HEK293 (cell line): Measurements from ENCODE around the gene CENPO.

ENCODE experiments used
- CTCF ChIA-PET: fragments of 350-600 bp; formaldehyde crosslinking; extraction: SDS; loops from one replicate; lab custom pipeline; 2021; ENCODE audit warnings: antibody characterized with exemption; lab: Yijun Ruan, JAX
- POLR2A ChIA-PET: fragments of 300-600 bp; formaldehyde crosslinking; extraction: SDS; loops from one replicate; lab custom pipeline; 2020; ENCODE audit warnings: antibody characterized with exemption, inconsistent platforms; lab: Yijun Ruan, JAX
- H3K27ac ChIP-seq: fragments of 200-500 bp; sonication (Bioruptor generic); 2 replicates; pipeline ENCODE4 v1.5.1; 2014; ENCODE audit warnings: low read depth, low read length, control low read depth, inconsistent platforms; ENCODE audit errors: extremely low read depth
- H3K36me3 ChIP-seq, 2 experiments: fragments of 200-500 bp in 1 of 2; sonication (Bioruptor generic) in 1 of 2; 1 replicate in 1 of 2; 2 replicates in 1 of 2; pipeline ENCODE4 v1.5.1; 2014 to 2017; ENCODE audit warnings: inconsistent platforms in 2 of 2, low read length in 2 of 2; ENCODE audit not compliant: control insufficient read depth in 2 of 2, insufficient read depth in 1 of 2
- H3K4me1 ChIP-seq: fragments of 200-500 bp; sonication (Bioruptor generic); 2 replicates; pipeline ENCODE4 v1.5.1; 2014; ENCODE audit warnings: mild to moderate bottlenecking, low read length, inconsistent platforms; ENCODE audit not compliant: control insufficient read depth, insufficient read depth
- H3K4me3 ChIP-seq: 2 replicates; pipeline ENCODE4 v1.5.1; 2011; ENCODE audit warnings: low read depth, mild to moderate bottlenecking, control low read depth, low read length, moderate library complexity
- H3K9me3 ChIP-seq: fragments of 200-500 bp; sonication (Bioruptor generic); 2 replicates; pipeline ENCODE4 v1.5.1; 2014; ENCODE audit warnings: low read depth, low read length, inconsistent platforms; ENCODE audit not compliant: control insufficient read depth, insufficient read depth
- PBX3 ChIP-seq: sonication (generic); formaldehyde crosslinking; IDR thresholded peaks from 2 replicates; pipeline ENCODE4 v1.8.1; 2022; ENCODE audit warnings: mild to moderate bottlenecking, moderate library complexity, missing genetic modification reagents
- ZNF114 ChIP-seq: fragments of 450-650 bp; formaldehyde crosslinking; IDR thresholded peaks from 2 replicates; pipeline ENCODE4 v1.5.0; 2017; ENCODE audit warnings: missing biosample characterization, missing genetic modification characterization
- ZNF121 ChIP-seq: fragments of 450-650 bp; formaldehyde crosslinking; IDR thresholded peaks from 2 replicates; pipeline ENCODE4 v1.5.1; 2016; ENCODE audit warnings: missing biosample characterization, missing genetic modification characterization
- ZNF146 ChIP-seq: fragments of 450-650 bp; formaldehyde crosslinking; IDR thresholded peaks from 2 replicates; pipeline ENCODE4 v1.5.1; 2016; ENCODE audit warnings: missing biosample characterization, missing genetic modification characterization
- ZNF155 ChIP-seq: fragments of 450-650 bp; formaldehyde crosslinking; IDR thresholded peaks from 2 replicates; pipeline ENCODE4 v1.5.1; 2016; ENCODE audit warnings: missing biosample characterization, missing genetic modification characterization
- ZNF16 ChIP-seq: fragments of 450-650 bp; formaldehyde crosslinking; IDR thresholded peaks from 2 replicates; pipeline ENCODE4 v1.5.1; 2016; ENCODE audit warnings: low read depth, missing biosample characterization, missing genetic modification characterization
- ZNF366 ChIP-seq: fragments of 450-650 bp; formaldehyde crosslinking; conservative IDR thresholded peaks from 2 replicates; pipeline ENCODE4 v1.5.1; 2016; ENCODE audit warnings: missing biosample characterization, missing genetic modification characterization
- ZNF391 ChIP-seq: fragments of 450-650 bp; formaldehyde crosslinking; IDR thresholded peaks from 2 replicates; pipeline ENCODE4 v1.5.1; 2016; ENCODE audit warnings: low read depth, missing biosample characterization, missing genetic modification characterization, borderline replicate concordance
- ZNF394 ChIP-seq: fragments of 450-650 bp; formaldehyde crosslinking; IDR thresholded peaks from 2 replicates; pipeline ENCODE4 v1.5.1; 2016; ENCODE audit warnings: missing biosample characterization, missing genetic modification characterization, mild to moderate bottlenecking, moderate library complexity, borderline replicate concordance
- ZNF670 ChIP-seq: fragments of 450-650 bp; formaldehyde crosslinking; IDR thresholded peaks from 2 replicates; pipeline ENCODE4 v1.5.1; 2016; ENCODE audit warnings: missing biosample characterization, missing genetic modification characterization, low read depth
- TF ChIP-seq, protein P1 (sequence below): fragments of 450-650 bp; formaldehyde crosslinking; IDR thresholded peaks from 2 replicates; pipeline ENCODE4 v1.5.1; 2016; ENCODE audit warnings: missing biosample characterization, missing genetic modification characterization
- TF ChIP-seq, protein P2 (sequence below): fragments of 450-650 bp; formaldehyde crosslinking; IDR thresholded peaks from 2 replicates; pipeline ENCODE4 v1.5.1; 2016; ENCODE audit warnings: missing biosample characterization, missing genetic modification characterization
- TF ChIP-seq, protein P3 (sequence below): fragments of 450-650 bp; formaldehyde crosslinking; IDR thresholded peaks from 2 replicates; pipeline ENCODE4 v1.5.0; 2017; ENCODE audit warnings: missing biosample characterization, missing genetic modification characterization, borderline replicate concordance

The CENPO gene

DNA sequence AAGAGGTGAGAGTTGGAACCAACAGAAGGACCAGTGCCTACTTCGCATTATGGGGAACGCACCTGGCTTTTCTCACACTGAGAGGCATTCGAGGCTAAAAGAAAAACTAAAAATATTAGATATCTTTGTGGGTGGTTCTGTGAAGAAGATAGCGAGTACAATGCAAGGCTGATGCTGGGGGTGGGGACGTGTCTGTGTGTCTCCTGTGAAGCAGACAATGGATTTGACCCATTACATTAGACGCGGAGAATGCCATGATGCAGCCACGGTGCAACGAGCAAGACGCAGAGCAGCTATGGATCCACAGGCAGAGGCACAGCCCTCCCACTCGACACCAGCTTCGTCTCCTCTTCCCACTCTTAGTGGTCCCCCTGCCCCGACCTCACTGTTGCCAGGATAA is 65.8 kb downstream of the CENPO start:
- ChIA-PET CTCF (no interaction called here), POLR2A (interaction anchor here (0.5 kb wide), 1 partner anchor 93 kb away, joined by 6 read pairs; no protein-coding TSS in a partner anchor)
- Histone ChIP-seq H3K27ac (no peak overlapping the region), H3K36me3 (peaks cover 0 to 18% of the 10 kb centered on the region in 2 experiments; a peak in 2 of 3 replicates), H3K4me1 (no peaks in the 10 kb centered on the region; the same call in 1 of the 2 replicates), H3K9me3 (no peaks in the 10 kb centered on the region), H3K4me3 (no peak overlapping the region)
- TF ChIP-seq, protein P1, sequence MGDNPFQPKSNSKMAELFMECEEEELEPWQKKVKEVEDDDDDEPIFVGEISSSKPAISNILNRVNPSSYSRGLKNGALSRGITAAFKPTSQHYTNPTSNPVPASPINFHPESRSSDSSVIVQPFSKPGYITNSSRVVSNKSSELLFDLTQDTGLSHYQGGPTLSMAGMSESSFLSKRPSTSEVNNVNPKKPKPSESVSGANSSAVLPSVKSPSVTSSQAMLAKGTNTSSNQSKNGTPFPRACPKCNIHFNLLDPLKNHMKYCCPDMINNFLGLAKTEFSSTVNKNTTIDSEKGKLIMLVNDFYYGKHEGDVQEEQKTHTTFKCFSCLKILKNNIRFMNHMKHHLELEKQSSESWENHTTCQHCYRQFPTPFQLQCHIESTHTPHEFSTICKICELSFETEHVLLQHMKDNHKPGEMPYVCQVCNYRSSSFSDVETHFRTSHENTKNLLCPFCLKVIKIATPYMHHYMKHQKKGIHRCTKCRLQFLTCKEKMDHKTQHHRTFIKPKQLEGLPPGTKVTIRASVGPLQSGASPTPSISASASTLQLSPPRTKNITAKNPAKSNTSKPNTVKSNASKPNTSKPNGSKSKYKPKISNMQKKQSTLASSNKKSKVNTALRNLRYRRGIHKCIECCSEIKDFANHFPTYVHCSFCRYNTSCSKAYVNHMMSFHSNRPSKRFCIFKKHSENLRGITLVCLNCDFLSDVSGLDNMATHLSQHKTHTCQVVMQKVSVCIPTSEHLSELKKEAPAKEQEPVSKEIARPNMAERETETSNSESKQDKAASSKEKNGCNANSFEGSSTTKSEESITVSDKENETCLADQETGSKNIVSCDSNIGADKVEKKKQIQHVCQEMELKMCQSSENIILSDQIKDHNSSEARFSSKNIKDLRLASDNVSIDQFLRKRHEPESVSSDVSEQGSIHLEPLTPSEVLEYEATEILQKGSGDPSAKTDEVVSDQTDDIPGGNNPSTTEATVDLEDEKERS (tag by site-specific recombination) = no peak
- TF ChIP-seq ZNF114 = no peak

DNA sequence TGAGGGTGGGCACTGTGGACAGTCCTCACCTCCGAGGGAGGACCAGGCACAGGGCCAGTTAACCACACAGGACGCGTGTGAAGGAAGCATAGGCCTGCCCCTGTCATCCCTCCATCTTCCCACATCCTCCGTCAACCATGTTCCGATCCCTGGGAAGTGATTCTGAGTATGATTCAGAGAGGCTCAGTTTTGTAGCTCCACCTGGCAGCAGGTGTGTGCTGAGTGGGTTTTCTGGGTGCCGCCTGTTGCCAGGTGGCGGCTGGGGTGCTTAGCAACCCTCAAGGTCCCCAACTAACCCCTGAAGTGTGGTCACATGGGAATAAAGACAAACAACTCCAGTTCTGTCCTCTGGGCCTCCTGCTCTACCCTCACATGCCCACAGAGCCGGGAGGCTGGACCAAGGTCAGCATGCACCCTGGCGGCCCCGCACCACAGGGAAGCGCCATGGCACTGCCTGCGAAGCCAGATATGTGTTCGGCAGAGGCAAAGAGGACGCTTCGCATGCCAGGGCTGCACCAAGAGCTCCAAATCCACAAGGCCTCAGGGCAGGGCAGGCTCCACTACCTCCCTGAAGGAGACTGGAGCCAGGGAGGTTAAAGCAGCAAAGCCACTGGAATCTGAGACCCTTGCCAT is 66.9 kb downstream of the CENPO start:
- peaks cover 0 to 16% of the 10 kb centered on the region in 2 experiments; a peak in 2 of 3 replicates for H3K36me3 ChIP-seq
- CTCF ChIA-PET = no interaction called here
- TF ChIP-seq, protein P2, sequence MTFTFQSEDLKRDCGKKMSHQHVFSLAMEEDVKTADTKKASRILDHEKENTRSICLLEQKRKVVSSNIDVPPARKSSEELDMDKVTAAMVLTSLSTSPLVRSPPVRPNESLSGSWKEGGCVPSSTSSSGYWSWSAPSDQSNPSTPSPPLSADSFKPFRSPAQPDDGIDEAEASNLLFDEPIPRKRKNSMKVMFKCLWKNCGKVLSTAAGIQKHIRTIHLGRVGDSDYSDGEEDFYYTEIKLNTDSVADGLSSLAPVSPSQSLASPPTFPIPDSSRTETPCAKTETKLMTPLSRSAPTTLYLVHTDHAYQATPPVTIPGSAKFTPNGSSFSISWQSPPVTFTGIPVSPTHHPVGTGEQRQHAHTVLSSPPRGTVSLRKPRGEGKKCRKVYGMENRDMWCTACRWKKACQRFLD (tag by site-specific recombination) = no peak
- TF ChIP-seq ZNF391 (tag by site-specific recombination) = no peak
- TF ChIP-seq, protein P3, sequence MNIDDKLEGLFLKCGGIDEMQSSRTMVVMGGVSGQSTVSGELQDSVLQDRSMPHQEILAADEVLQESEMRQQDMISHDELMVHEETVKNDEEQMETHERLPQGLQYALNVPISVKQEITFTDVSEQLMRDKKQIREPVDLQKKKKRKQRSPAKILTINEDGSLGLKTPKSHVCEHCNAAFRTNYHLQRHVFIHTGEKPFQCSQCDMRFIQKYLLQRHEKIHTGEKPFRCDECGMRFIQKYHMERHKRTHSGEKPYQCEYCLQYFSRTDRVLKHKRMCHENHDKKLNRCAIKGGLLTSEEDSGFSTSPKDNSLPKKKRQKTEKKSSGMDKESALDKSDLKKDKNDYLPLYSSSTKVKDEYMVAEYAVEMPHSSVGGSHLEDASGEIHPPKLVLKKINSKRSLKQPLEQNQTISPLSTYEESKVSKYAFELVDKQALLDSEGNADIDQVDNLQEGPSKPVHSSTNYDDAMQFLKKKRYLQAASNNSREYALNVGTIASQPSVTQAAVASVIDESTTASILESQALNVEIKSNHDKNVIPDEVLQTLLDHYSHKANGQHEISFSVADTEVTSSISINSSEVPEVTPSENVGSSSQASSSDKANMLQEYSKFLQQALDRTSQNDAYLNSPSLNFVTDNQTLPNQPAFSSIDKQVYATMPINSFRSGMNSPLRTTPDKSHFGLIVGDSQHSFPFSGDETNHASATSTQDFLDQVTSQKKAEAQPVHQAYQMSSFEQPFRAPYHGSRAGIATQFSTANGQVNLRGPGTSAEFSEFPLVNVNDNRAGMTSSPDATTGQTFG (tag by site-specific recombination) = no peak
- TF ChIP-seq ZNF670 (tag by site-specific recombination) = no peak
- TF ChIP-seq ZNF146 (tag by site-specific recombination) = no peak
- TF ChIP-seq, all 188 proteins: peak for 0
- H3K9me3 ChIP-seq = no peaks in the 10 kb centered on the region
- POLR2A ChIA-PET = no interaction called here
- H3K27ac ChIP-seq = no peak overlapping the region
- no peak overlapping the region for H3K4me3 ChIP-seq
- H3K4me1 ChIP-seq = no peaks in the 10 kb centered on the region; the same call in 1 of the 2 replicates

DNA sequence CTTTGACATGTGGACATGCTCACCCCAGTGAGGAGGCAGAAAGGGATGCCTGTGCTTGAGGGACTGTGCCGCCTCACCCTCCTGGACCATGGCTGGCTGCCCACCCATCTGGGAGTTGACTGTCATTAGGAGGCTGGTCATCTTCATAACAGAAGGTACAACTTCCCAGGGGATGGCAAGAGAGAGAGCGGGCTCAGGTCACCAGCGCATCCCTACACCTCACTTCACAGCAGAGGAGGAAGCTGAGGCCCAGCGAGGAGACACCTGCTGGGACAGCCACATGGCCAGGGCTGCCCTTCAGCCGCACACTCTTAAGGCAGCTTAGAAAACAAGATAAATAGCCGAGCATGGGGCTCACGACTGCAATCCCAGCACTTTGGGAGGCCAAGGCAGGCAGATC is 67.4 kb downstream of the CENPO start:
- TF ChIP-seq ZNF394 (no peak), ZNF121 (no peak), PBX3 (CRISPR knock-in tag) (no peak), ZNF16 (tag by site-specific recombination) (no peak), ZNF366 (tag by site-specific recombination) (no peak), ZNF155 (tag by site-specific recombination) (no peak)
- TF ChIP-seq, protein P1 (tag by site-specific recombination) = no peak
- TF ChIP-seq, all 188 proteins: peak for 0
- Histone ChIP-seq H3K9me3 (no peaks in the 10 kb centered on the region), H3K27ac (no peak overlapping the region), H3K4me3 (no peak overlapping the region), H3K36me3 (peaks cover 0 to 17% of the 10 kb centered on the region in 2 experiments; a peak in 2 of 3 replicates), H3K4me1 (no peaks in the 10 kb centered on the region; the same call in 1 of the 2 replicates)
- CTCF ChIA-PET = no interaction called here
- POLR2A ChIA-PET = no interaction called here
